HL-60 (cell line): Measurements from ENCODE around the gene SBNO2.

Experiments used
- DNase-seq, 2 experiments: peaks; one replicate each; pipeline ENCODE4 v3.0.0-alpha.2; 2010 to 2020; ENCODE audit warnings: low read depth in 1 of 2, low spot score in 1 of 2
- H3K27ac ChIP-seq: fragments of 250-450 bp; sonication (Bioruptor Pico); replicated peaks from 2 replicates; pipeline ENCODE4 v1.5.1; 2020; ENCODE audit warnings: mild to moderate bottlenecking, moderate library complexity
- H3K27me3 ChIP-seq: fragments of 250-450 bp; sonication (Bioruptor Pico); 2 replicates; pipeline ENCODE4 v1.5.1; 2021; ENCODE audit warnings: mild to moderate bottlenecking, moderate library complexity; ENCODE audit not compliant: insufficient read depth, poor library complexity, severe bottlenecking
- H3K4me3 ChIP-seq: replicated peaks from 2 replicates; pipeline ENCODE4 v1.5.1; 2011; ENCODE audit warnings: mild to moderate bottlenecking, control low read depth, low read length; ENCODE audit not compliant: insufficient read depth
- CTCF ChIP-seq: IDR thresholded peaks from one replicate; pipeline ENCODE4 v1.5.1; 2011; ENCODE audit warnings: low read length, control low read depth, inconsistent platforms; ENCODE audit not compliant: insufficient read depth
- GABPA ChIP-seq: IDR thresholded peaks from 2 replicates; pipeline ENCODE4 v1.6.1; 2012; ENCODE audit warnings: low read depth
- POLR2AphosphoS5 ChIP-seq: IDR thresholded peaks from 2 replicates; pipeline ENCODE4 v1.6.1; 2012; ENCODE audit warnings: low read depth
- REST ChIP-seq: IDR thresholded peaks from 2 replicates; pipeline ENCODE4 v1.6.1; 2012; ENCODE audit warnings: low read depth; ENCODE audit not compliant: insufficient replicate concordance
- SPI1 ChIP-seq: IDR thresholded peaks from 2 replicates; pipeline ENCODE4 v1.6.1; 2012; ENCODE audit warnings: low read depth, mild to moderate bottlenecking, borderline replicate concordance

Gene SBNO2

GRCh38 chr19:1122972-1123363, 51.1 kb downstream of the SBNO2 start:
- Histone ChIP-seq H3K27ac (no peak overlapping the region), H3K27me3 (no peaks in the 10 kb centered on the region), H3K4me3 (no peak overlapping the region)
- TF ChIP-seq REST (no peak), POLR2AphosphoS5 (no peak), SPI1 (no peak), CTCF (no peak), GABPA (no peak)
- DNase-seq: peak in 1 of 2 experiments; percentile 46

- TF ChIP-seq SPI1 (no peak), REST (no peak), POLR2AphosphoS5 (no peak)
Observed at GRCh38 chr19:1122021-1122971, 51.8 kb downstream of the SBNO2 start.

GRCh38 chr19:1121395-1121794, 52.7 kb downstream of the SBNO2 start:
- no peak overlapping the region for H3K4me3 ChIP-seq
- no peaks in the 10 kb centered on the region for H3K27me3 ChIP-seq
- DNase-seq: no peak
- TF ChIP-seq POLR2AphosphoS5 (no peak), CTCF (no peak), GABPA (no peak), REST (no peak), SPI1 (no peak)
- no peak overlapping the region for H3K27ac ChIP-seq

More at GRCh38 chr19:1122021-1122971, 51.8 kb downstream of the SBNO2 start:
- Histone ChIP-seq H3K4me3 (no peak overlapping the region), H3K27ac (no peak overlapping the region), H3K27me3 (no peaks in the 10 kb centered on the region)
- DNase-seq: no peak
